ENCODE measurements around the gene SMPD3. TPM values are rescaled to one million over a fixed set of nuclear protein-coding genes. Genes with fewer than 3 reads are reported as not detected.

SMPD3 gene
- total and polyA plus RNA-seq, 9 of the 15 experiments (the other 6 are each of a cell fraction or from before 2014, with no cell fraction given), result 0.03 to 1.2 (median 0.18) TPM

DNA sequence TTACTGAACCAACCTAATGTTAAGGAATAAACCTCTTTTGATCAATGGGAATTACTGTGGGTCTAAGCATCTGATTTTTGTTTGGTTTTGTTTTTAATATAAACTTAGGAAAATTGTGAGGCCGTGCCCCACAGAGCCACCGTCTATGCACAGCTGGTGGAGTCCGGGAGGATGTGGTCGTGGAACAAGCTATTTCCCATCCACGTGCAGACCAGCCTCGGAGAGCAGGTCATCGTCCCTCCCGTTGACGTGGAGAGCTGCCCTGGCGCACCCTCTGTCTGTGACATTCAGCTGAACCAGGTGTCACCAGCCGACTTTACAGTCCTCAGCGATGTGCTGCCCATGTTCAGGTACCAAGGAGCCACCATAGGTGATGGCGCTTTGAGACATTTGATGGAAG, 109.1 kb downstream of the SMPD3 start (continued):
- TF ChIP-seq, protein P1, sequence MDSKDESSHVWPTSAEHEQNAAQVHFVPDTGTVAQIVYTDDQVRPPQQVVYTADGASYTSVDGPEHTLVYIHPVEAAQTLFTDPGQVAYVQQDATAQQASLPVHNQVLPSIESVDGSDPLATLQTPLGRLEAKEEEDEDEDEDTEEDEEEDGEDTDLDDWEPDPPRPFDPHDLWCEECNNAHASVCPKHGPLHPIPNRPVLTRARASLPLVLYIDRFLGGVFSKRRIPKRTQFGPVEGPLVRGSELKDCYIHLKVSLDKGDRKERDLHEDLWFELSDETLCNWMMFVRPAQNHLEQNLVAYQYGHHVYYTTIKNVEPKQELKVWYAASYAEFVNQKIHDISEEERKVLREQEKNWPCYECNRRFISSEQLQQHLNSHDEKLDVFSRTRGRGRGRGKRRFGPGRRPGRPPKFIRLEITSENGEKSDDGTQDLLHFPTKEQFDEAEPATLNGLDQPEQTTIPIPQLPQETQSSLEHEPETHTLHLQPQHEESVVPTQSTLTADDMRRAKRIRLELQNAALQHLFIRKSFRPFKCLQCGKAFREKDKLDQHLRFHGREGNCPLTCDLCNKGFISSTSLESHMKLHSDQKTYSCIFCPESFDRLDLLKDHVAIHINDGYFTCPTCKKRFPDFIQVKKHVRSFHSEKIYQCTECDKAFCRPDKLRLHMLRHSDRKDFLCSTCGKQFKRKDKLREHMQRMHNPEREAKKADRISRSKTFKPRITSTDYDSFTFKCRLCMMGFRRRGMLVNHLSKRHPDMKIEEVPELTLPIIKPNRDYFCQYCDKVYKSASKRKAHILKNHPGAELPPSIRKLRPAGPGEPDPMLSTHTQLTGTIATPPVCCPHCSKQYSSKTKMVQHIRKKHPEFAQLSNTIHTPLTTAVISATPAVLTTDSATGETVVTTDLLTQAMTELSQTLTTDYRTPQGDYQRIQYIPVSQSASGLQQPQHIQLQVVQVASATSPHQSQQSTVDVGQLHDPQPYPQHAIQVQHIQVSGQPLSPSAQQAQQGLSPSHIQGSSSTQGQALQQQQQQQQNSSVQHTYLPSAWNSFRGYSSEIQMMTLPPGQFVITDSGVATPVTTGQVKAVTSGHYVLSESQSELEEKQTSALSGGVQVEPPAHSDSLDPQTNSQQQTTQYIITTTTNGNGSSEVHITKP (IDR thresholded peaks at IDR 0.05; ENCODE audit: partially characterized antibody), result no peak
- no peak for TF ChIP-seq RFX7 (CRISPR knock-in tag; IDR thresholded peaks at IDR 0.05)
- TF ChIP-seq, protein P2, sequence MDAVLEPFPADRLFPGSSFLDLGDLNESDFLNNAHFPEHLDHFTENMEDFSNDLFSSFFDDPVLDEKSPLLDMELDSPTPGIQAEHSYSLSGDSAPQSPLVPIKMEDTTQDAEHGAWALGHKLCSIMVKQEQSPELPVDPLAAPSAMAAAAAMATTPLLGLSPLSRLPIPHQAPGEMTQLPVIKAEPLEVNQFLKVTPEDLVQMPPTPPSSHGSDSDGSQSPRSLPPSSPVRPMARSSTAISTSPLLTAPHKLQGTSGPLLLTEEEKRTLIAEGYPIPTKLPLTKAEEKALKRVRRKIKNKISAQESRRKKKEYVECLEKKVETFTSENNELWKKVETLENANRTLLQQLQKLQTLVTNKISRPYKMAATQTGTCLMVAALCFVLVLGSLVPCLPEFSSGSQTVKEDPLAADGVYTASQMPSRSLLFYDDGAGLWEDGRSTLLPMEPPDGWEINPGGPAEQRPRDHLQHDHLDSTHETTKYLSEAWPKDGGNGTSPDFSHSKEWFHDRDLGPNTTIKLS (IDR thresholded peaks at IDR 0.05; ENCODE audit: borderline replicate concordance, low read depth), result no peak
- TF ChIP-seq, protein P3, sequence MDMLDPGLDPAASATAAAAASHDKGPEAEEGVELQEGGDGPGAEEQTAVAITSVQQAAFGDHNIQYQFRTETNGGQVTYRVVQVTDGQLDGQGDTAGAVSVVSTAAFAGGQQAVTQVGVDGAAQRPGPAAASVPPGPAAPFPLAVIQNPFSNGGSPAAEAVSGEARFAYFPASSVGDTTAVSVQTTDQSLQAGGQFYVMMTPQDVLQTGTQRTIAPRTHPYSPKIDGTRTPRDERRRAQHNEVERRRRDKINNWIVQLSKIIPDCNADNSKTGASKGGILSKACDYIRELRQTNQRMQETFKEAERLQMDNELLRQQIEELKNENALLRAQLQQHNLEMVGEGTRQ (CRISPR knock-in tag; IDR thresholded peaks at IDR 0.05), result no peak
